HG03521 (cell line): ENCODE results near the gene NME3.

ENCODE experiments used
- ATAC-seq: cut with Tn5 transposase; IDR thresholded peaks from one replicate; pipeline ENCODE4 v1.9.1; 2021; ENCODE audit warnings: mild to moderate bottlenecking, moderate library complexity; ENCODE audit not compliant: unreplicated experiment

Gene NME3

DNA sequence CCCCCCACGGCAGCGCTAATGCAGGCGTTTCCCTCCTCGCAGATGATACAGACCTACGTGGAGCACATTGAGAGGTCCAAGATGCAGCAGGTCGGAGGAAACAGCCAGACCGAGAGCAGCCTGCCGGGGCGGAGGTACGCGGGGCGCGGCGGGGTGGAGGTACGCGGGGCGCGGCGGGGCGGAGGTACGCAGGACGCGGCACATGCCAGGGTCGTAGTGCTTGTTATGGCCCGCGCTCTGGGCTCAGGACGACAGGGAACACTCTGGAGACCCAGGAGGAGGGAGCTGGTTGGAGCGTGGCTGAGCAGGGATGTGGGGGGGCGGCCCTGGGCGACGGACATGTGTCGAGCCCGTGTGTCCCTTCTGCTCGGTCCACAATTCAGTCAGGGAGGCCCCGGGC, 41.9 kb downstream of the NME3 start:
- no peak for ATAC-seq

DNA sequence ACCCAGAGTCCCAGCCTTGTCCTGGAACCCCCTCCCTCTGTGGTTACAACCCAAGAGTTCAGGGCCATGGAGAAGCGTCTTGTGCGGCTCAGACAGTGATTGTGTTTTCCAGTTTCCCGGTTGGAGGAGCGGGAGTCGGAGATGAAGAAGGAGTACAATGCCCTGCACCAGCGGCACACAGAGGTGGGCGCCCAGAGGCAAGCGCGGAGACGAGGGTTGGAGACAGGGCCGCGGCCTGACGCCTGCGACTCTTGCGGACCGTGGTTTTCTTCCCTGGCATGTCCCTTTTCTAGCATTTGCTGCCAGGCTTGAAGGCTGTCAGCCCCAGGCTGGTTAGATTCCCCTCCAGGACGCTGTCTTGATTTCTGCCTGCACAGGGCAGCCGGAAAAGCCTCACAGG, 42.3 kb downstream of the NME3 start:
- ATAC-seq = no peak

DNA sequence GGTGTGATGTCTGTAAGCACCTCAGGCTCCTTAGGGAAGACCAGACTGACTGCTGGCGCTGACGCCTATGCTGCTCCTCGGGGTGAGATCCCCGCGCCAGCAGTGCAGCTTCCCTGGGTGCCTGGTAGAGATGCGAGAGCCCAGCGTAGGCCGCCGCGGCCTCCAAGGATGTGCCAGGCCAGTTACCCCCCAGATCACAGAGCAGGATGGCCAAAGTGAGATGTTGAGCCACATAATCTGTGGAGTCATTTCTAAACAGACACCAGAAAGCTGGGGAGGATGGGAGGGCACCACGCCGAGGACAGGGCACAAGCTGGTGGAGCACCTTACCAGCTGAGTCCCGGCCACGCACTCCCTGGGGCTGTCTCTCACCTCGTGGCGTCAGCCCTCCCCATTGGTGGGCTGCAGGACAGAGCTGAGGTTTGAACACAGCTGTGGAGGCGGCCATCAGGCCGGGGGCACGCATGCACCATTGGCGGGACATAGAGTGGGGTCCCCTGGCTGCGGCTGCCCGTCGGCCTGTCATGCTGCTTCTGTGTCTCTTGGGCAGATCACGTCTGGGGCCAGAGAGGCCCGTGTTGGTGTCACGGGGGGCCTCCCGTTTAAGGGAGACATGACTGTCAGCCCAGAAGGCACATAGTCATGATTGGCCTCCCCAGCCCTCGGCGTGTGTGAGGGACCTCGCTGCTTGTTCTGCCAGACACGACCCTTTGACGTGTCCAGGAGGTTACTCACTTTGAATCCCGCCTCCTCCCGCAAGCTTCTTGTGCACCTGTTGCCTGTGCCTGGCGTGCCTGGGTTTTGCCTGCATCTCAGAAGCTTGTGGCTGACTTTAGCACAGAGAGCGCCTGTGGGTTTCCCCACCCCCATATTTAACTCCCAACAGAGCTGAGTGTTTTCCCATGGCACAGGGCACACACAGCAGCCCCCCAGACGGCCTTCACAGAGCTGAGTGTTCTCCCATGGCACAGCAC, 43.4 kb downstream of the NME3 start:
- no peak for ATAC-seq

DNA sequence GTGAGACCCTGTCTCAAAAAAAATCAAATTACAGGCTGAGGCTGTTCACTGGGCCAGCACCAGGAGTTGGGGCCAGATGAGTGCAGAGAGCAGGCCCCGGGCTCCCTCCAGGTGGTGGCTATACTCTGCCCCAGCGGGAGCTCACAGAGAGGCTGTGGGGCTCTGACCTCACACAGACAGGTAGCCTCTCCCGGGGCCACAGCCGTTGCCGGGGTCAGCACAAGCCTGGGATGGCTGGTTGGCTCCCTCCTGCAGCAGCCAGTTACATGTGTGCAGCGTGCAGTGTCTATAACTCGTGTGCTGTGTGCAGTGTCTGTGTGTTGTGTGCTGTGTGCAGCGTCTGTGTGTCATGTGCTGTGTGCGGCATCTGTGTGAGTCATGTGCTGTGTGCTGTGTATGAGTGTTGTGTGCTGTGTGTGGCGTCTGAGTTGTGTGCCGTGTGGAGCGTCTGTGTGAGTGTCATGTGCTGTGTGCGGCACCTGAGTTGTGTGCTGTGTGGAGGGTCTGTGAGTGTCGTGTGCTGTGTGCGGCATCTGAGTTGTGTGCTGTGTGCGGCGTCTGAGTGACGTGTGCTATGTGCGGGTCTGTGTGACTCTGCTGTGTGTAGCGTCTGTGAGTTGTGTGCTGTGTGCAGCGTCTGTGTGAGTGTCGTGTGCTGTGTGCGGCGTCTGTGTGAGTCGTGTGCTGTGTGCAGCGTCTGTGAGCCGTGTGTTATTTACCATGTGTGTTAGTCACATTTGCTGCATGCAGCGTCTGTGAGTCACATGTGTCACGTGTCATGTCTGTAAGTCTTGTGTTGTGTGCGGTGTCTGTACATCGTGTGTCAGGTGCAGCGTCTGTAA, 44.5 kb downstream of the NME3 start:
- no peak for ATAC-seq

DNA sequence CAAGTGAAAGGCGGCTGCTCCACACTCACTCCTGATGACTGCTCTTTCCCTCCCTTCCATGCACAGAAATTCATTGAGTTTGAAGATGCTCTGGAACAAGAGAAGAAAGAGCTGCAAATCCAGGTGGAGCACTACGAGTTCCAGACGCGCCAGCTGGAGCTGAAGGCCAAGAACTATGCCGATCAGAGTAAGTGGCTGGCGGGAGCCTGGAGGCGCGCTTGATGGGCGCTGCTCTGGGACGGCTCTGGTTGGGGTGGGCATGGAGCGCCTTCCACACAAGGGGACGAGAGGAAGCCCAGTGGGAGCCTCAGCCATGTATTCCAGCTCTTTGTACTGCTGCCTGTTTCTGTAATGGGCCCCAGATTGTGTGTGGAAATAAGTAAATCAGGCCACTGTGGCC, 46.9 kb downstream of the NME3 start:
- ATAC-seq = no peak

DNA sequence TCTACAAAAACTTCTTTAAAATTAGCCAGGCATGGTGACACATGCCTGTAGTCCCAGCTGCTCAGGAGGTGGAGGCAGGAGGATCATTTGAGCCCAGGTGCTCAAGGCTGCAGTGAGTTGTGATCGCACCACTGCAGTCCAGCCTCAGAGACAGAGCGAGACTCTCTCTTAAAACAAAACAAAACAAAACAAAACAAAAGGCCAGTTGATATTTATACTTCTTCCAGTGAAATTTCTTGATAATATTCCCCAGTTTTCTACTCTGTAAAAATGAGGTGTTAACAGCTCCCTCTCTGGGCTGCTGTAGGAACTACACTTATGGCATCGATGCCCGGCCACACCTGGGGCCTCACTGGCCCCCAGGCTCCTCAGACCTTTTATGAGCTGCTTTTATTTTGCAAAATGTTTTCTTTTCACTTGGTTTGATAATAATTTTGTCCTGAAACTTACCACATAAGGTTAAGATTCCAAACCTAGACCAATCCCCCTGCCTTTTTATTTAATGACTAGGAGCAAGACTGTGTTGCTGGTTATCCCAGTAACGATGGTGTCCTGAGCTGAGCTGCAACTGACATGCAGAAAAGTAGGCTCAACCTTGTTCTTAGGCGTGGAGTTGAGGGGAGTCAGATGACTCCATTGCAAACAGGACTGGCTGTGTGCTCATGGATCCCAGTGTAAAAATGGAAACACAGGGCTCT, 47.7 kb downstream of the NME3 start:
- ATAC-seq = no peak

DNA sequence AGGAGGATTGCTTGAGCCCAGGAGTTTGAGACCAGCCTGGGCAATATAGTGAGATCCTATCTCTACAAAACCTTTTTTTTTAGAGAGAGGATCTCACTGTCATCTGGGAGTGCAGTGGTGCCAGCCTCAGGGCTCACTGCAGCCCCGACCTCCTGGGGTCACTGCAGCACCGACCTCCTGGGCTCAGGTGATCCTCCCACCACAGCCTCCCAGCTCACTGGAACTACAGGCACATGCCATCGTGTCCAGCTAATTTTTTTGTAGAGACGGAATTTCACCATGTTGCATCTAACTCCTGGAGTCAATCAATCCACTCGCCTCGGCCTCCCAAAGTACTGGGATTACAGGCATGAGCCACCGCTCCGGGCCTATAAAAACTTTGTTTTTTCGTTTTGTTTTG, 50.0 kb downstream of the NME3 start:
- ATAC-seq = no peak
